GM23338 (cell line): ENCODE data around the gene FCHSD1. TPM values are rescaled to one million over a fixed set of nuclear protein-coding genes. Genes with fewer than 3 reads are reported as not detected.

Experiments
- ATAC-seq: fragments of 200-7000 bp; cut with Tn5 transposase; 3 replicates; pipeline ENCODE4 v1.9.1; 2020
- DNase-seq: peaks from one replicate; pipeline ENCODE4 v3.0.0-alpha.2; 2015; ENCODE audit warnings: low spot score
- H2AFZ ChIP-seq: fragments of 200-600 bp; sonication (generic); 2 replicates; pipeline ENCODE4 v1.8.0; 2016; ENCODE audit warnings: antibody characterized with exemption, mild to moderate bottlenecking, moderate library complexity
- H3F3A ChIP-seq: fragments of 200-600 bp; sonication (generic); replicated peaks from 2 replicates; pipeline ENCODE4 v1.8.0; 2017; ENCODE audit warnings: antibody characterized with exemption, mixed run types, low read depth
- H3K27ac ChIP-seq: fragments of 200-600 bp; sonication (generic); 2 replicates; pipeline ENCODE4 v1.6.1; 2016; ENCODE audit warnings: low read depth
- H3K27me3 ChIP-seq: fragments of 200-600 bp; sonication (generic); 2 replicates; pipeline ENCODE4 v1.8.0; 2016; ENCODE audit warnings: mild to moderate bottlenecking, mixed run types, moderate library complexity; ENCODE audit not compliant: insufficient read depth
- H3K36me3 ChIP-seq: fragments of 200-600 bp; sonication (generic); 2 replicates; pipeline ENCODE4 v1.8.0; 2016; ENCODE audit warnings: mild to moderate bottlenecking; ENCODE audit not compliant: insufficient read depth
- H3K4me1 ChIP-seq: fragments of 200-600 bp; sonication (generic); 2 replicates; pipeline ENCODE4 v1.8.0; 2016; ENCODE audit warnings: mild to moderate bottlenecking, moderate library complexity; ENCODE audit not compliant: insufficient read depth
- H3K4me2 ChIP-seq: fragments of 200-600 bp; sonication (generic); 2 replicates; pipeline ENCODE4 v1.7.1; 2017; ENCODE audit warnings: mixed run types
- H3K4me3 ChIP-seq: fragments of 200-600 bp; sonication (generic); 2 replicates; pipeline ENCODE4 v1.6.1; 2016; ENCODE audit warnings: mixed run types
- H3K79me2 ChIP-seq: fragments of 200-600 bp; sonication (generic); replicated peaks from 2 replicates; pipeline ENCODE4 v1.8.0; 2017; ENCODE audit warnings: mild to moderate bottlenecking; ENCODE audit not compliant: insufficient read depth
- H3K9me2 ChIP-seq: fragments of 200-600 bp; sonication (generic); 2 replicates; pipeline ENCODE4 v1.8.0; 2017; ENCODE audit not compliant: insufficient read depth
- H4K20me1 ChIP-seq: fragments of 200-600 bp; sonication (generic); replicated peaks from 2 replicates; pipeline ENCODE4 v1.8.0; 2017; ENCODE audit warnings: mild to moderate bottlenecking; ENCODE audit not compliant: insufficient read depth
- H3K27ac Mint-ChIP-seq: 2 replicates; pipeline ENCODE4 v1.8.0; 2020; ENCODE audit warnings: inconsistent platforms, mild to moderate bottlenecking, moderate library complexity, mixed read lengths
- H3K27me3 Mint-ChIP-seq: 3 replicates; pipeline ENCODE4 v1.8.0; 2022; ENCODE audit warnings: low read depth, mild to moderate bottlenecking, moderate library complexity, mixed read lengths, inconsistent platforms; ENCODE audit not compliant: insufficient read depth, poor library complexity
- H3K36me3 Mint-ChIP-seq: 3 replicates; pipeline ENCODE4 v1.8.0; 2021; ENCODE audit warnings: low read depth, mild to moderate bottlenecking, inconsistent platforms, moderate library complexity, mixed read lengths
- H3K4me1 Mint-ChIP-seq: 3 replicates; pipeline ENCODE4 v1.8.0; 2020; ENCODE audit warnings: mild to moderate bottlenecking, inconsistent platforms, mixed read lengths
- H3K4me3 Mint-ChIP-seq: 3 replicates; pipeline ENCODE4 v1.8.0; 2021; ENCODE audit warnings: moderate library complexity, mild to moderate bottlenecking, inconsistent platforms, mixed read lengths
- H3K9me3 Mint-ChIP-seq: 3 replicates; pipeline ENCODE4 v1.8.0; 2020; ENCODE audit warnings: moderate library complexity, mild to moderate bottlenecking, inconsistent platforms, mixed read lengths
- CREB1 ChIP-seq: fragments of 250-450 bp; sonication (Bioruptor Pico); IDR thresholded peaks from 2 replicates; pipeline ENCODE4 v1.5.0; 2020; ENCODE audit warnings: low read depth, mild to moderate bottlenecking, moderate library complexity
- CTCF ChIP-seq, 2 experiments: fragments of 200-600 bp in 1 of 2; sonication (generic) in 1 of 2; conservative IDR thresholded peaks; 2 replicates each; pipeline versions ENCODE4 v1.5.1 to v1.6.1; 2016 to 2017; ENCODE audit warnings: antibody characterized with exemption in 2 of 2, low read depth in 2 of 2, mild to moderate bottlenecking in 2 of 2, moderate library complexity in 1 of 2
- ETS1 ChIP-seq: IDR thresholded peaks from 2 replicates; pipeline ENCODE4 v1.6.1; 2016; ENCODE audit warnings: antibody characterized with exemption
- EZH2 ChIP-seq: fragments of 200-600 bp; sonication (generic); IDR thresholded peaks from one replicate; pipeline ENCODE4 v1.8.0; 2017; ENCODE audit warnings: antibody characterized with exemption, mild to moderate bottlenecking, low read depth; ENCODE audit not compliant: unreplicated experiment
- EZH2phosphoT487 ChIP-seq: fragments of 200-600 bp; sonication (generic); IDR thresholded peaks from one replicate; pipeline ENCODE4 v1.8.1; 2018; ENCODE audit warnings: antibody characterized with exemption; ENCODE audit not compliant: unreplicated experiment
- JUNB ChIP-seq: IDR thresholded peaks from one replicate; pipeline ENCODE4 v1.6.1; 2016; ENCODE audit warnings: antibody characterized with exemption; ENCODE audit not compliant: unreplicated experiment
- NANOG ChIP-seq: IDR thresholded peaks from 2 replicates; pipeline ENCODE4 v1.6.1; 2016; ENCODE audit warnings: antibody characterized with exemption, borderline replicate concordance
- POLR2AphosphoS5 ChIP-seq: IDR thresholded peaks from 2 replicates; pipeline ENCODE4 v1.6.1; 2016; ENCODE audit warnings: antibody characterized with exemption, low read depth
- STAT1 ChIP-seq: IDR thresholded peaks from one replicate; pipeline ENCODE4 v1.6.1; 2016; ENCODE audit warnings: antibody characterized with exemption; ENCODE audit not compliant: unreplicated experiment
- ZNF114 ChIP-seq: fragments of 250-450 bp; sonication (Bioruptor Pico); IDR thresholded peaks from 2 replicates; pipeline ENCODE4 v1.5.0; 2020; ENCODE audit warnings: mild to moderate bottlenecking, moderate library complexity
- ZNF331 ChIP-seq: fragments of 250-450 bp; sonication (Bioruptor Pico); IDR thresholded peaks from 2 replicates; pipeline ENCODE4 v1.5.0; 2020; ENCODE audit warnings: low read depth, mild to moderate bottlenecking, moderate library complexity
- ZNF462 ChIP-seq: fragments of 250-450 bp; sonication (Bioruptor Pico); IDR thresholded peaks from 2 replicates; pipeline ENCODE4 v1.5.0; 2020; ENCODE audit warnings: mild to moderate bottlenecking, moderate library complexity
- polyA plus RNA-seq: library from polyadenylated mRNA; unstranded; fragments of >200 nt; fragmentation: Nextera tagmentation; extraction: Ambion mirVana; gene quantifications from 2 replicates; pipeline ENCODE4 v1.2.1, GENCODE V29; 2016
- total RNA-seq: library from RNA; depleted of rRNA; stranded (reverse); fragments of >200 nt; shearing (Covaris generic); gene quantifications from 2 replicates; pipeline ENCODE4 v1.2.3, GENCODE V29; 2014
- TF ChIP-seq, protein P1 (sequence below): IDR thresholded peaks from one replicate; pipeline ENCODE4 v1.6.1; 2018; ENCODE audit warnings: antibody characterized with exemption; ENCODE audit not compliant: unreplicated experiment

FCHSD1 gene
- total and polyA plus RNA-seq, 2 experiments from 2014 or later: 24.7 to 46.6 TPM

GRCh38 chr5:141618030-141618803 is 33.0 kb downstream of the FCHSD1 start:
- H3K9me3 Mint-ChIP-seq: no peaks in the 10 kb centered on the region
- peaks cover 42% of the 10 kb centered on the region for H3K4me1 Mint-ChIP-seq
- H3K4me3 Mint-ChIP-seq: peak overlapping the region; percentile 98
- H3K27me3 ChIP-seq: no peaks in the 10 kb centered on the region
- peak overlapping the region; percentile 80 for H3K4me2 ChIP-seq
- TF ChIP-seq ETS1: no peak
- no peak for TF ChIP-seq ZNF331 (CRISPR knock-in tag)
- no peak for TF ChIP-seq JUNB
- TF ChIP-seq ZNF462 (CRISPR knock-in tag): no peak
- TF ChIP-seq CTCF (conservative IDR thresholded peaks at IDR 0.05; ENCODE audit: low read depth in 2 of 2): no peak
- no peak for TF ChIP-seq POLR2AphosphoS5
- TF ChIP-seq EZH2: no peak
- no peak for TF ChIP-seq EZH2phosphoT487
- TF ChIP-seq NANOG: no peak
- TF ChIP-seq STAT1: no peak
- no peak for TF ChIP-seq ZNF114 (CRISPR knock-in tag)
- no peak for TF ChIP-seq CREB1 (CRISPR knock-in tag)
- TF ChIP-seq, protein P1, sequence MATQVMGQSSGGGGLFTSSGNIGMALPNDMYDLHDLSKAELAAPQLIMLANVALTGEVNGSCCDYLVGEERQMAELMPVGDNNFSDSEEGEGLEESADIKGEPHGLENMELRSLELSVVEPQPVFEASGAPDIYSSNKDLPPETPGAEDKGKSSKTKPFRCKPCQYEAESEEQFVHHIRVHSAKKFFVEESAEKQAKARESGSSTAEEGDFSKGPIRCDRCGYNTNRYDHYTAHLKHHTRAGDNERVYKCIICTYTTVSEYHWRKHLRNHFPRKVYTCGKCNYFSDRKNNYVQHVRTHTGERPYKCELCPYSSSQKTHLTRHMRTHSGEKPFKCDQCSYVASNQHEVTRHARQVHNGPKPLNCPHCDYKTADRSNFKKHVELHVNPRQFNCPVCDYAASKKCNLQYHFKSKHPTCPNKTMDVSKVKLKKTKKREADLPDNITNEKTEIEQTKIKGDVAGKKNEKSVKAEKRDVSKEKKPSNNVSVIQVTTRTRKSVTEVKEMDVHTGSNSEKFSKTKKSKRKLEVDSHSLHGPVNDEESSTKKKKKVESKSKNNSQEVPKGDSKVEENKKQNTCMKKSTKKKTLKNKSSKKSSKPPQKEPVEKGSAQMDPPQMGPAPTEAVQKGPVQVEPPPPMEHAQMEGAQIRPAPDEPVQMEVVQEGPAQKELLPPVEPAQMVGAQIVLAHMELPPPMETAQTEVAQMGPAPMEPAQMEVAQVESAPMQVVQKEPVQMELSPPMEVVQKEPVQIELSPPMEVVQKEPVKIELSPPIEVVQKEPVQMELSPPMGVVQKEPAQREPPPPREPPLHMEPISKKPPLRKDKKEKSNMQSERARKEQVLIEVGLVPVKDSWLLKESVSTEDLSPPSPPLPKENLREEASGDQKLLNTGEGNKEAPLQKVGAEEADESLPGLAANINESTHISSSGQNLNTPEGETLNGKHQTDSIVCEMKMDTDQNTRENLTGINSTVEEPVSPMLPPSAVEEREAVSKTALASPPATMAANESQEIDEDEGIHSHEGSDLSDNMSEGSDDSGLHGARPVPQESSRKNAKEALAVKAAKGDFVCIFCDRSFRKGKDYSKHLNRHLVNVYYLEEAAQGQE: no peak
- H3K9me2 ChIP-seq: no peaks in the 10 kb centered on the region
- H3K36me3 Mint-ChIP-seq: peaks cover 24% of the 10 kb centered on the region
- peaks cover 8% of the 10 kb centered on the region for H3K27me3 Mint-ChIP-seq
- peaks cover 11% of the 10 kb centered on the region; the same call in 1 of the 2 replicates for H3F3A ChIP-seq
- H3K79me2 ChIP-seq: peaks cover 49% of the 10 kb centered on the region
- peak overlapping the region; percentile 23; the same call in 1 of the 2 replicates for H2AFZ ChIP-seq
- peak; percentile 57 for ATAC-seq
- peak overlapping the region; percentile 96 for H3K27ac Mint-ChIP-seq
- DNase-seq: peak; percentile 85
- peak overlapping the region; percentile 91 for H3K27ac ChIP-seq
- peak overlapping the region; percentile 72 for H3K4me3 ChIP-seq
- H3K4me1 ChIP-seq: peaks cover 45% of the 10 kb centered on the region
- H3K36me3 ChIP-seq: peaks cover 14% of the 10 kb centered on the region; the same call in 1 of the 2 replicates
- peaks cover 12% of the 10 kb centered on the region for H4K20me1 ChIP-seq
